Heart right ventricle (tissue), 16 donors: ENCODE results near the gene SLC16A10. TPM values are rescaled to one million over a fixed set of nuclear protein-coding genes. Genes with fewer than 3 reads are reported as not detected.

Experiments
- ATAC-seq, 8 donors: fragments of 200-7000 bp; cut with Tn5 transposase; one replicate each; pipeline ENCODE4 v1.9.1; 2020; ENCODE audit warnings: mild to moderate bottlenecking in 8 of 8, moderate library complexity in 8 of 8, moderate number of reproducible peaks in 1 of 8
- DNase-seq, 2 donors: peaks; one replicate each; pipeline ENCODE4 v3.0.0-alpha.2; 2020
- H3K27ac ChIP-seq, 10 donors: fragments of 200-600 bp; sonication (generic) in 2 of 10; one replicate each; pipeline versions ENCODE4 v1.5.0 to v1.8.0; 2020 to 2022; ENCODE audit warnings: mild to moderate bottlenecking in 3 of 10
- H3K27me3 ChIP-seq, 7 donors: fragments of 200-600 bp; one replicate each; pipeline ENCODE4 v1.8.0; 2021 to 2022; ENCODE audit warnings: mild to moderate bottlenecking in 2 of 7
- H3K36me3 ChIP-seq, 9 donors: fragments of 200-600 bp; sonication (generic) in 1 of 9; one replicate each; pipeline versions ENCODE4 v1.5.0 to v1.8.0; 2020 to 2022; ENCODE audit warnings: mild to moderate bottlenecking in 2 of 9
- H3K4me1 ChIP-seq, 9 donors: fragments of 200-600 bp; sonication (generic) in 1 of 9; one replicate each; pipeline versions ENCODE4 v1.5.0 to v1.8.0; 2020 to 2022; ENCODE audit warnings: mild to moderate bottlenecking in 4 of 9
- H3K4me3 ChIP-seq, 10 donors: fragments of 200-600 bp; sonication (generic) in 2 of 10; one replicate each; pipeline versions ENCODE4 v1.5.0 to v1.8.0; 2020 to 2022; ENCODE audit warnings: mild to moderate bottlenecking in 7 of 10, moderate library complexity in 2 of 10
- H3K9me3 ChIP-seq, 11 donors: fragments of 200-600 bp in 10 of 11; sonication (generic) in 2 of 11; one replicate each; pipeline versions ENCODE4 v1.5.0 to v1.8.0; 2013 to 2022; ENCODE audit warnings: mild to moderate bottlenecking in 2 of 11, control low read depth in 1 of 11, moderate library complexity in 1 of 11
- CTCF ChIP-seq, 9 donors: fragments of 200-600 bp; sonication (generic) in 2 of 9; IDR thresholded peaks; one replicate each; pipeline versions ENCODE4 v1.5.0 to v1.8.0; 2021 to 2022; ENCODE audit warnings: antibody characterized with exemption in 9 of 9, mild to moderate bottlenecking in 5 of 9, moderate library complexity in 1 of 9
- WGBS, 2 donors: extraction: QIAGEN DNeasy Blood & Tissue Kit; methylation state at CpG; one replicate each; pipeline ENCODE4 v1.1.7; 2013; ENCODE audit warnings: inconsistent platforms in 1 of 2; 5-methylcytosine and 5-hydroxymethylcytosine counted together
- intact Hi-C, 10 donors: fragments of 100-400 bp; cut with DNase I; formaldehyde crosslinking; loops; one replicate each; pipeline versions ENCODE4 v1.11.1 to v1.14.2; 2022
- polyA plus RNA-seq, 2 donors: library from polyadenylated mRNA; stranded (reverse); fragments of 200-250 nt; gene quantifications; one replicate each; pipeline ENCODE4 v1.2.3, GENCODE V29; 2013
- total RNA-seq, 10 donors: library from RNA; stranded (reverse); fragmentation: NEBNext Ultra II Directional in 3 of 10; extraction: Animal tissue kit (Norgen Biotek cat#: 25700) in 3 of 10; gene quantifications; one replicate each; pipeline versions ENCODE4 v1.2.1 to v1.2.4, GENCODE V29; 2021 to 2023
- donor health status: Arrhythmogenic right ventricular cardiomyopathy.
- donor health status: ischemic (EF 13 %, LVEDD 7.1; RV severe dilation, severe dysfunction).
- donor health status: healthy with polysubstance abuse.
- donor health status: DM: no; HTN: yes; CAD: no.
- donor health status: DM: no; HTN: no; CAD: no.
- donor health status: ischemic (EF 25% LVEDD 6.9; RV normal size, moderate dysfunction).
- donor health status: ischemic (EF 25% LVEDD 5.7; RV mildly dilated, moderate dysfunction).
- donor health status: healthy.
- donor health status: DM: yes; HTN: yes; CAD: no.
- donor health status: Ischemic cardiomyopathy.
- donor health status: ischemic (EF 35%, LVEDD 5.7; RV mildly dilated, moderate dysfunction).
- donor health status: nonischemic (EF 11% LVEDD 7.7; RV severe dilation, severe dysfunction).
- donor health status: DM: yes; HTN: yes; CAD: no.
- donor health status: PGD.
- donor health status: ischemic (EF 29% LVEDD 5.4; RV normal size, mild dysfunction).
- donor health status: nonischemic (EF 23%, LVEDD 6.1; RV moderate dilation, normal function).

SLC16A10 gene
- total and polyA plus RNA-seq, 12 donors = 1.4 to 8.1 (median 5.7) TPM

DNA sequence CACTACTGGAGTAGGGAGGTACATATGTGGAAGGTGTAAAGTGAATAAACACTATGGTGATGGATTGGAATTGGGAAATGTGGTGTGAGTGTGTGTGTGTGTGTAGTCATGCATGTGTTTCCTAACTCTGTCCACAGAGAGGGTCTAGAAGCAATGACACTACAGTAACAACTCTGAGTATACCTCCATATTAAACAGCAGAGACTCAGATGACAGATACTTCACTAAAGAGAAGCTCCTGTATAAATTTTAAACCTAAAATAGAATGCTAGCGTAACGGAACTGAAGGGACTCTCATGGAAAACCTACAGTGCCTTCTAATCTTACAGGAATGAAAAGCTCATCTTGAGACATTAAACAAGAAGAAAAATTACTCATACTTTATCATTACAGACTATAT, 150.5 kb downstream of the SLC16A10 start:
- Histone ChIP-seq H3K36me3 (no peaks in the 10 kb centered on the region), H3K27me3 (no peaks in the 10 kb centered on the region), H3K4me3 (no peak overlapping the region), H3K27ac (no peak overlapping the region), H3K9me3 (no peaks in the 10 kb centered on the region), H3K4me1 (peaks cover 0 to 14% (median 0%) of the 10 kb centered on the region in 9 donors)
- WGBS, 2 donors = 91 to 96% methylated on average over 2 of the region's 2 CpGs
- no peak for DNase-seq
- ATAC-seq = no peak
- TF ChIP-seq CTCF (IDR thresholded peaks at IDR 0.05) = no peak
- intact Hi-C loops = no loop called here

- no peaks in the 10 kb centered on the region for H3K36me3 ChIP-seq
- H3K4me1 ChIP-seq = peaks cover 0 to 14% (median 0%) of the 10 kb centered on the region in 9 donors
- no peaks in the 10 kb centered on the region for H3K9me3 ChIP-seq
- no peaks in the 10 kb centered on the region for H3K27me3 ChIP-seq
- peak overlapping the region in 1 of 10 donors; percentile 59 for H3K27ac ChIP-seq
- intact Hi-C loops = no loop called here
- no peak for TF ChIP-seq CTCF (IDR thresholded peaks at IDR 0.05)
- ATAC-seq (no peak), DNase-seq (no peak)
- no peak overlapping the region for H3K4me3 ChIP-seq
- 68 to 78% methylated on average over 4 of the region's 4 CpGs for WGBS, 2 donors
These were observed 151.3 kb downstream of the SLC16A10 start for GRCh38 chr6:111238464-111239119.

GRCh38 chr6:111239461-111239860, 152.2 kb downstream of the SLC16A10 start:
- no peaks in the 10 kb centered on the region for H3K27me3 ChIP-seq
- H3K36me3 ChIP-seq = no peaks in the 10 kb centered on the region
- 63 to 66% methylated on average over 4 of the region's 4 CpGs for WGBS, 2 donors
- peaks cover 0 to 14% (median 0%) of the 10 kb centered on the region in 9 donors for H3K4me1 ChIP-seq
- H3K9me3 ChIP-seq = no peaks in the 10 kb centered on the region
- ATAC-seq (no peak), DNase-seq (no peak)
- no peak for TF ChIP-seq CTCF (IDR thresholded peaks at IDR 0.05)
- H3K27ac ChIP-seq = peak overlapping the region in 1 of 10 donors; percentile 59
- no peak overlapping the region for H3K4me3 ChIP-seq
- intact Hi-C loops = no loop called here

DNA sequence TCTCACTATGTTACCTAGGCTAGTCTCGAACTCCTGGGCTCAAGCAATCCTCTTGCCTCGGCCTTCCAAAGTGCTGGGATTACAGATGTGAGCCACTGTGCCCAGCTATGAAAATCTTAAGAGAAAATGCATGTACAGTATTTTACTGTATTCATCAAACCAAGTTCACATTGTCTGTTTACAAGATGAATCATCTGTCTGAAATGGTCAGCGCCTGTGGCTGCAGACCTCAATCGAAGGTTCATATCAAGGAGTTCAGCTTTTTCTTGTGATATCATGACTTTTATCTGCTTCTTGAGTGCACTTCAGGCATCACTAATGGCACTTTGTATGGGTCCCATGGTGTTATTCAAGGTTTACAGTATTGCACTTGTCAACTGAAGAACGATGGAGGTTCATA, 155.1 kb downstream of the SLC16A10 start:
- Histone ChIP-seq H3K4me1 (peaks cover 0 to 14% (median 0%) of the 10 kb centered on the region in 9 donors), H3K4me3 (no peak overlapping the region), H3K9me3 (no peaks in the 10 kb centered on the region), H3K27ac (no peak overlapping the region), H3K27me3 (no peaks in the 10 kb centered on the region), H3K36me3 (no peaks in the 10 kb centered on the region)
- 78 to 82% methylated on average over 5 of the region's 5 CpGs for WGBS, 2 donors
- ATAC-seq (no peak), DNase-seq (no peak)
- intact Hi-C loops = no loop called here
- TF ChIP-seq CTCF (IDR thresholded peaks at IDR 0.05) = no peak
